H1 (cell line): Measurements from ENCODE around the gene PLD2. TPM values are rescaled to one million over a fixed set of nuclear protein-coding genes. Genes with fewer than 3 reads are reported as not detected.

Experiments used
- CTCF ChIA-PET: fragments of 300-600 bp; sonication (Branson Sonifier 250); formaldehyde crosslinking; loops from one replicate; lab custom pipeline; 2021; ENCODE audit not compliant: partially characterized antibody; lab: Charles Lee
- POLR2A ChIA-PET: fragments of 300-600 bp; sonication (Branson Sonifier 250); formaldehyde crosslinking; loops from one replicate; lab custom pipeline; 2021; ENCODE audit warnings: inconsistent platforms; ENCODE audit not compliant: partially characterized antibody; lab: Charles Lee
- DNase-seq, 2 experiments: peaks; one replicate each; pipeline versions ENCODE4 v3.0.0 to v3.0.0-alpha.2; 2010 to 2022; ENCODE audit warnings: low spot score in 2 of 2, low read depth in 1 of 2, mixed read lengths in 1 of 2
- FAIRE-seq: peaks from 2 replicates; lab custom pipeline; 2011; peaks lifted over from hg19 to GRCh38; lab: Jason Lieb, UNC
- H2AFZ ChIP-seq: 2 replicates; pipeline ENCODE4 v1.8.1; 2012; ENCODE audit warnings: low read length, inconsistent platforms
- H2AK5ac ChIP-seq: 2 replicates; pipeline ENCODE4 v1.6.1; 2013; ENCODE audit warnings: low read depth, low read length
- H2BK120ac ChIP-seq: replicated peaks from 2 replicates; pipeline ENCODE3; 2013; ENCODE audit warnings: low read depth, low read length, inconsistent platforms
- H2BK12ac ChIP-seq: 2 replicates; pipeline ENCODE4 v1.6.1; 2013; ENCODE audit warnings: low read depth, low read length
- H2BK15ac ChIP-seq: 2 replicates; pipeline ENCODE4 v1.6.1; 2013; ENCODE audit warnings: low read length
- H2BK20ac ChIP-seq: 2 replicates; pipeline ENCODE4 v1.6.1; 2013; ENCODE audit warnings: low read length
- H2BK5ac ChIP-seq: 2 replicates; pipeline ENCODE4 v1.6.1; 2013; ENCODE audit warnings: low read depth, low read length
- H3K14ac ChIP-seq: 2 replicates; pipeline ENCODE4 v1.6.1; 2013; ENCODE audit warnings: inconsistent platforms; ENCODE audit not compliant: insufficient read length
- H3K18ac ChIP-seq: 2 replicates; pipeline ENCODE4 v1.6.1; 2013; ENCODE audit warnings: low read length; ENCODE audit errors: extremely low read depth
- H3K23ac ChIP-seq: 2 replicates; pipeline ENCODE4 v1.6.1; 2013; ENCODE audit warnings: inconsistent platforms; ENCODE audit not compliant: insufficient read length
- H3K23me2 ChIP-seq: 2 replicates; pipeline ENCODE4 v1.6.1; 2013; ENCODE audit warnings: low read depth, low read length
- H3K27ac ChIP-seq: 2 replicates; pipeline ENCODE4 v1.6.1; 2011; ENCODE audit warnings: low read depth, low read length, inconsistent platforms
- H3K27me3 ChIP-seq, 4 experiments: replicated peaks in 1 of 4; 1 replicate in 1 of 4; 2 replicates in 3 of 4; pipeline versions ENCODE4 v1.6.1 to v1.8.1; 2011 to 2013; ENCODE audit warnings: low read length in 3 of 4, mild to moderate bottlenecking in 3 of 4, inconsistent platforms in 2 of 4, mixed read lengths in 2 of 4, moderate library complexity in 1 of 4; ENCODE audit not compliant: control insufficient read depth in 3 of 4, insufficient read depth in 3 of 4; ENCODE audit errors: extremely low read depth in 1 of 4
- H3K36me3 ChIP-seq, 4 experiments: 2 replicates each; pipeline versions ENCODE4 v1.6.1 to v1.8.1; 2011 to 2013; ENCODE audit warnings: mild to moderate bottlenecking in 4 of 4, low read length in 3 of 4, moderate library complexity in 2 of 4, control low read depth in 1 of 4, inconsistent platforms in 1 of 4; ENCODE audit not compliant: insufficient read depth in 4 of 4, control insufficient read depth in 2 of 4
- H3K4ac ChIP-seq: replicated peaks from 2 replicates; pipeline ENCODE3; 2013; ENCODE audit warnings: low read length, low read depth, mixed read lengths, inconsistent platforms; ENCODE audit not compliant: insufficient read length
- H3K4me1 ChIP-seq, 4 experiments: replicated peaks in 1 of 4; 1 replicate in 1 of 4; 2 replicates in 3 of 4; pipeline versions ENCODE4 v1.6.1 to v1.8.1; 2011 to 2013; ENCODE audit warnings: low read length in 3 of 4, inconsistent platforms in 2 of 4, mixed read lengths in 1 of 4; ENCODE audit not compliant: insufficient read depth in 4 of 4, control insufficient read depth in 3 of 4
- H3K4me2 ChIP-seq, 2 experiments: 2 replicates each; pipeline versions ENCODE4 v1.6.1 to v1.8.1; 2011 to 2013; ENCODE audit warnings: low read depth in 2 of 2, low read length in 2 of 2, control low read depth in 1 of 2, inconsistent platforms in 1 of 2, mild to moderate bottlenecking in 1 of 2; ENCODE audit not compliant: insufficient read depth in 1 of 2
- H3K4me3 ChIP-seq, 4 experiments: fragments of 200-600, 300-600 bp in 1 of 4; sonication (generic), shearing (Covaris generic), sonication (Bioruptor Twin) in 1 of 4; 2 replicates each; pipeline versions ENCODE4 v1.5.1 to v1.8.1; 2011 to 2016; ENCODE audit warnings: low read length in 4 of 4, low read depth in 3 of 4, control low read depth in 2 of 4, inconsistent platforms in 2 of 4, mild to moderate bottlenecking in 2 of 4, mixed read lengths in 1 of 4, moderate library complexity in 1 of 4; ENCODE audit not compliant: insufficient read depth in 2 of 4; ENCODE audit errors: extremely low read depth in 1 of 4
- H3K56ac ChIP-seq: replicated peaks from 2 replicates; pipeline ENCODE3; 2013; ENCODE audit warnings: low read depth, mild to moderate bottlenecking, mixed read lengths, low read length, inconsistent platforms; ENCODE audit not compliant: insufficient read length
- H3K79me1 ChIP-seq: 2 replicates; pipeline ENCODE4 v1.6.1; 2013; ENCODE audit warnings: low read depth, low read length, control low read depth
- H3K79me2 ChIP-seq, 2 experiments: 2 replicates each; pipeline versions ENCODE4 v1.6.1 to v1.8.1; 2012 to 2013; ENCODE audit warnings: low read length in 2 of 2, mild to moderate bottlenecking in 2 of 2, inconsistent platforms in 1 of 2; ENCODE audit not compliant: insufficient read depth in 2 of 2, control insufficient read depth in 1 of 2
- H3K9ac ChIP-seq, 4 experiments: replicated peaks in 1 of 4; 1 replicate in 1 of 4; 2 replicates in 3 of 4; pipeline versions ENCODE4 v1.6.1 to v1.8.1; 2011 to 2013; ENCODE audit warnings: low read depth in 3 of 4, low read length in 3 of 4, control low read depth in 2 of 4, mild to moderate bottlenecking in 2 of 4, moderate library complexity in 2 of 4, inconsistent platforms in 1 of 4; ENCODE audit errors: extremely low read depth in 1 of 4
- H3K9me3 ChIP-seq, 2 experiments: 2 replicates each; pipeline versions ENCODE4 v1.6.1 to v1.8.1; 2012 to 2013; ENCODE audit warnings: mild to moderate bottlenecking in 2 of 2, moderate library complexity in 2 of 2, control low read depth in 1 of 2, inconsistent platforms in 1 of 2, low read depth in 1 of 2, low read length in 1 of 2, mixed read lengths in 1 of 2; ENCODE audit not compliant: insufficient read depth in 2 of 2
- H4K20me1 ChIP-seq, 2 experiments: replicated peaks in 1 of 2; 2 replicates each; pipeline versions ENCODE3 to v1.8.1; 2011 to 2013; ENCODE audit warnings: inconsistent platforms in 2 of 2, low read length in 2 of 2, mild to moderate bottlenecking in 1 of 2; ENCODE audit not compliant: insufficient read depth in 2 of 2, control insufficient read depth in 1 of 2
- H4K5ac ChIP-seq: 2 replicates; pipeline ENCODE4 v1.6.1; 2013; ENCODE audit warnings: low read length, low read depth, mixed read lengths, inconsistent platforms; ENCODE audit not compliant: insufficient read length
- H4K8ac ChIP-seq: 2 replicates; pipeline ENCODE4 v1.8.0; 2013; ENCODE audit warnings: mild to moderate bottlenecking, moderate library complexity, low read length, inconsistent platforms; ENCODE audit not compliant: insufficient read depth; ENCODE audit errors: extremely low read depth
- H4K91ac ChIP-seq: replicated peaks from 2 replicates; pipeline ENCODE3; 2013; ENCODE audit warnings: low read length, mixed read lengths, inconsistent platforms; ENCODE audit not compliant: insufficient read length
- MAFK ChIP-seq: IDR thresholded peaks from 2 replicates; pipeline ENCODE4 v1.6.1; 2012; ENCODE audit warnings: low read depth, mild to moderate bottlenecking, improper control_type of control experiment, low read length
- WGBS, 2 experiments: shearing (Covaris generic) in 1 of 2; methylation state at CpG; one replicate each; pipeline versions ENCODE4 v1.1.6 to v1.1.7; 2013 to 2015; ENCODE audit warnings: low lambda C conversion rate in 2 of 2, mixed read lengths in 2 of 2, inconsistent platforms in 1 of 2, low coverage in 1 of 2, missing lambda C conversion rate in 1 of 2; ENCODE audit not compliant: insufficient replicate concordance in 2 of 2, insufficient coverage in 1 of 2, insufficient read length in 1 of 2; ENCODE audit errors: extremely low coverage in 1 of 2, missing lambda C conversion rate in 1 of 2; 5-methylcytosine and 5-hydroxymethylcytosine counted together
- polyA plus RNA-seq, 7 experiments: library from polyadenylated mRNA; depleted of rRNA in 3 of 7; stranded (reverse) in 5 of 7; unstranded in 2 of 7; fragments of >200 nt in 5 of 7; fragments of 200-250 nt in 2 of 7; gene quantifications; 1 replicate in 5 of 7; 2 replicates in 1 of 7; 4 replicates in 1 of 7; pipeline versions ENCODE4 v1.2.1 to v1.2.3, GENCODE V29; 2011 to 2013; ENCODE audit warnings: missing spikeins in 2 of 7, mixed read lengths in 2 of 7
- total RNA-seq: library from RNA; stranded (reverse); fragmentation: NEBNext Ultra II Directional; extraction: Animal tissue kit (Norgen Biotek cat#: 25700); gene quantifications from 2 replicates; pipeline ENCODE4 v1.2.1, GENCODE V29; 2021

The PLD2 gene
- total and polyA plus RNA-seq, 2 of the 8 experiments (the other 6 are each of a cell fraction or from before 2014, with no cell fraction given): 44.3 to 48.4 TPM

GRCh38 chr17:4853208-4853671 lies 46.3 kb downstream of the PLD2 start:
- no peak overlapping the region for H3K56ac ChIP-seq
- no peak overlapping the region for H2AK5ac ChIP-seq
- no peak for TF ChIP-seq MAFK
- TF ChIP-seq, all 59 proteins: peak for 0
- no peak overlapping the region for H2AFZ ChIP-seq
- CTCF ChIA-PET: interaction anchor here (0.6 kb wide), 1 partner anchor 106 kb away, joined by 3 read pairs; no protein-coding TSS in a partner anchor
- peaks cover 14% of the 10 kb centered on the region for H3K79me1 ChIP-seq
- H4K20me1 ChIP-seq: peaks cover 0 to 1% of the 10 kb centered on the region in 2 experiments
- H3K4me1 ChIP-seq: peaks cover 19 to 44% (median 38%) of the 10 kb centered on the region in 4 experiments
- no peak overlapping the region for H3K27ac ChIP-seq
- no peak overlapping the region for H3K23ac ChIP-seq
- H3K79me2 ChIP-seq: peaks cover 0 to 42% of the 10 kb centered on the region in 2 experiments; a peak in 3 of 4 replicates
- no peak overlapping the region for H2BK120ac ChIP-seq
- peak overlapping the region; percentile 60 for H4K91ac ChIP-seq
- H3K4me3 ChIP-seq: no peak overlapping the region
- H3K4me2 ChIP-seq: peak overlapping the region in 1 of 2 experiments; percentile 1; a peak in 1 of 4 replicates
- POLR2A ChIA-PET: no interaction called here
- peaks cover 7% of the 10 kb centered on the region; the same call in 1 of the 2 replicates for H3K23me2 ChIP-seq
- DNase-seq (no peak), FAIRE-seq (no peak)
- no peaks in the 10 kb centered on the region for H3K9me3 ChIP-seq
- no peak overlapping the region for H4K5ac ChIP-seq
- 0 out of 2 replicates have a peak overlapping the region, but pooled peaks have one; percentile 0 for H2BK15ac ChIP-seq
- H3K27me3 ChIP-seq: no peaks in the 10 kb centered on the region
- no peak overlapping the region; a peak in 1 of 7 replicates for H3K9ac ChIP-seq
- no peak overlapping the region for H3K14ac ChIP-seq
- no peak overlapping the region for H2BK20ac ChIP-seq
- no peak overlapping the region for H4K8ac ChIP-seq
- no peaks in the 10 kb centered on the region for H3K36me3 ChIP-seq
- no peak overlapping the region for H3K18ac ChIP-seq
- 0 out of 2 replicates have a peak overlapping the region, but pooled peaks have one; percentile 62 for H2BK12ac ChIP-seq
- no peak overlapping the region for H2BK5ac ChIP-seq
- WGBS, 2 experiments: 100% methylated on average over 2 of the region's 2 CpGs; no CpG with 5 or more reads in 1 of the 2 experiments
- peak overlapping the region; percentile 57 for H3K4ac ChIP-seq
